GM18520 (cell line): ENCODE data around the gene MAML3.

Experiments
- ATAC-seq: cut with Tn5 transposase; IDR thresholded peaks from one replicate; pipeline ENCODE4 v1.9.1; 2021; ENCODE audit not compliant: unreplicated experiment

The MAML3 gene

GRCh38 chr4:140047786-140048185 lies 106.2 kb downstream of the MAML3 start:
- ATAC-seq = no peak

GRCh38 chr4:140047017-140047640 lies 106.9 kb downstream of the MAML3 start:
- no peak for ATAC-seq

- ATAC-seq = no peak
Observed at GRCh38 chr4:140046543-140046942, 107.4 kb downstream of the MAML3 start.

GRCh38 chr4:140046016-140046415 lies 108.0 kb downstream of the MAML3 start:
- ATAC-seq = no peak

- ATAC-seq = no peak
Observed at GRCh38 chr4:140044337-140044902, 109.6 kb downstream of the MAML3 start.

GRCh38 chr4:140042634-140043033 lies 111.3 kb downstream of the MAML3 start:
- ATAC-seq = no peak

GRCh38 chr4:140038031-140038533 lies 115.9 kb downstream of the MAML3 start:
- no peak for ATAC-seq

GRCh38 chr4:140037353-140038030 lies 116.5 kb downstream of the MAML3 start:
- no peak for ATAC-seq

- no peak for ATAC-seq
Observed at GRCh38 chr4:140031706-140032105, 122.3 kb downstream of the MAML3 start.

- ATAC-seq = no peak
Observed at GRCh38 chr4:140031061-140031460, 122.9 kb downstream of the MAML3 start.

GRCh38 chr4:140028676-140029517 lies 125.1 kb downstream of the MAML3 start:
- ATAC-seq = no peak

GRCh38 chr4:140028101-140028500 lies 125.9 kb downstream of the MAML3 start:
- no peak for ATAC-seq

GRCh38 chr4:140027101-140027500 lies 126.9 kb downstream of the MAML3 start:
- ATAC-seq = no peak

GRCh38 chr4:140025470-140025869 lies 128.5 kb downstream of the MAML3 start:
- no peak for ATAC-seq

GRCh38 chr4:140020457-140021361 lies 133.3 kb downstream of the MAML3 start:
- no peak for ATAC-seq

- ATAC-seq = no peak
Observed at GRCh38 chr4:140019619-140020347, 134.2 kb downstream of the MAML3 start.

- no peak for ATAC-seq
Observed at GRCh38 chr4:140018931-140019618, 134.9 kb downstream of the MAML3 start.

- no peak for ATAC-seq
Observed at GRCh38 chr4:140014284-140014683, 139.7 kb downstream of the MAML3 start.
